H9 (cell line): Measurements from ENCODE around the gene PLCL1. TPM values are rescaled to one million over a fixed set of nuclear protein-coding genes. Genes with fewer than 3 reads are reported as not detected.

ENCODE experiments used
- DNase-seq: peaks from one replicate; pipeline ENCODE4 v3.0.0-alpha.2; 2017
- H2AFZ ChIP-seq: one replicate; pipeline ENCODE4 v1.6.1; 2013; ENCODE audit warnings: mild to moderate bottlenecking, low read length, control low read depth, moderate library complexity
- H2AK5ac ChIP-seq: 2 replicates; pipeline ENCODE4 v1.6.1; 2013; ENCODE audit warnings: low read length, control low read depth, mixed read lengths; ENCODE audit not compliant: insufficient read length
- H2BK120ac ChIP-seq: one replicate; pipeline ENCODE4 v1.6.1; 2013; ENCODE audit warnings: low read depth, mild to moderate bottlenecking, low read length, control low read depth, inconsistent platforms; ENCODE audit not compliant: poor library complexity, severe bottlenecking
- H2BK12ac ChIP-seq: 2 replicates; pipeline ENCODE4 v1.6.1; 2013; ENCODE audit warnings: low read length, control low read depth, mixed read lengths, low read depth; ENCODE audit not compliant: insufficient read length
- H2BK15ac ChIP-seq: 2 replicates; pipeline ENCODE4 v1.6.1; 2013; ENCODE audit warnings: low read depth, low read length, control low read depth
- H2BK20ac ChIP-seq: one replicate; pipeline ENCODE4 v1.6.1; 2013; ENCODE audit warnings: low read depth, mild to moderate bottlenecking, low read length, control low read depth, inconsistent platforms; ENCODE audit not compliant: poor library complexity, severe bottlenecking
- H2BK5ac ChIP-seq: 2 replicates; pipeline ENCODE4 v1.6.1; 2013; ENCODE audit warnings: low read length, control low read depth, mixed read lengths; ENCODE audit not compliant: insufficient read length
- H3K14ac ChIP-seq: 2 replicates; pipeline ENCODE4 v1.6.1; 2013; ENCODE audit warnings: low read length, control low read depth; ENCODE audit not compliant: insufficient read depth
- H3K18ac ChIP-seq: 2 replicates; pipeline ENCODE4 v1.6.1; 2013; ENCODE audit warnings: low read depth, mild to moderate bottlenecking, mixed read lengths, low read length, control low read depth; ENCODE audit not compliant: insufficient read length
- H3K23ac ChIP-seq: 2 replicates; pipeline ENCODE4 v1.6.1; 2013; ENCODE audit warnings: low read length, control low read depth, mixed read lengths, low read depth; ENCODE audit not compliant: insufficient read length
- H3K23me2 ChIP-seq: 2 replicates; pipeline ENCODE4 v1.6.1; 2013; ENCODE audit warnings: low read depth, mild to moderate bottlenecking, mixed read lengths, low read length, control low read depth; ENCODE audit not compliant: insufficient read length, poor library complexity, severe bottlenecking
- H3K27ac ChIP-seq: 2 replicates; pipeline ENCODE4 v1.5.1; 2013; ENCODE audit warnings: low read length, control low read depth, mixed read lengths, low read depth; ENCODE audit not compliant: insufficient read length
- H3K27me3 ChIP-seq: 2 replicates; pipeline ENCODE4 v1.6.1; 2013; ENCODE audit warnings: low read length, control low read depth, inconsistent platforms; ENCODE audit not compliant: insufficient read depth
- H3K4ac ChIP-seq: 2 replicates; pipeline ENCODE4 v1.6.1; 2013; ENCODE audit warnings: low read depth, mild to moderate bottlenecking, control low read depth, inconsistent platforms, low read length, moderate library complexity
- H3K4me1 ChIP-seq: 2 replicates; pipeline ENCODE4 v1.6.1; 2013; ENCODE audit warnings: low read length, control low read depth, inconsistent platforms; ENCODE audit not compliant: insufficient read depth
- H3K4me2 ChIP-seq: 2 replicates; pipeline ENCODE4 v1.6.1; 2013; ENCODE audit warnings: low read length, control low read depth, mixed read lengths; ENCODE audit not compliant: insufficient read length, insufficient read depth
- H3K56ac ChIP-seq: 2 replicates; pipeline ENCODE4 v1.6.1; 2013; ENCODE audit warnings: low read depth, mild to moderate bottlenecking, mixed read lengths, low read length, control low read depth; ENCODE audit not compliant: insufficient read length
- H3K79me1 ChIP-seq: 2 replicates; pipeline ENCODE4 v1.6.1; 2013; ENCODE audit warnings: low read depth, mild to moderate bottlenecking, moderate library complexity, low read length, control low read depth, inconsistent platforms; ENCODE audit not compliant: insufficient read depth, poor library complexity, severe bottlenecking
- H3K79me2 ChIP-seq: 2 replicates; pipeline ENCODE4 v1.6.1; 2013; ENCODE audit warnings: low read length, control low read depth, inconsistent platforms; ENCODE audit not compliant: insufficient read depth
- H3K9ac ChIP-seq: 2 replicates; pipeline ENCODE4 v1.6.1; 2013; ENCODE audit warnings: low read length, control low read depth, mixed read lengths; ENCODE audit not compliant: insufficient read length; ENCODE audit errors: extremely low read depth
- H3K9me3 ChIP-seq: one replicate; pipeline ENCODE4 v1.6.1; 2013; ENCODE audit warnings: low read depth, low read length, inconsistent platforms; ENCODE audit not compliant: control insufficient read depth
- H3T11ph ChIP-seq: one replicate; pipeline ENCODE4 v1.6.1; 2013; ENCODE audit warnings: mild to moderate bottlenecking, low read length, control low read depth, inconsistent platforms
- H4K20me1 ChIP-seq: one replicate; pipeline ENCODE4 v1.6.1; 2013; ENCODE audit not compliant: control insufficient read depth, insufficient read length, insufficient read depth
- H4K5ac ChIP-seq: 2 replicates; pipeline ENCODE4 v1.6.1; 2013; ENCODE audit warnings: low read depth, mild to moderate bottlenecking, mixed read lengths, low read length, control low read depth; ENCODE audit not compliant: insufficient read length
- H4K8ac ChIP-seq: replicated peaks from 2 replicates; pipeline ENCODE4 v1.6.1; 2013; ENCODE audit warnings: low read length, control low read depth, mixed read lengths, low read depth; ENCODE audit not compliant: insufficient read length
- H4K91ac ChIP-seq: 2 replicates; pipeline ENCODE4 v1.6.1; 2013; ENCODE audit warnings: low read depth, mild to moderate bottlenecking, moderate library complexity, mixed read lengths, low read length, control low read depth; ENCODE audit not compliant: insufficient read length
- H3K27ac Mint-ChIP-seq, 3 experiments: 2 replicates in 2 of 3; 3 replicates in 1 of 3; pipeline ENCODE4 v1.8.0; 2020 to 2021; ENCODE audit warnings: mixed read lengths in 3 of 3, mild to moderate bottlenecking in 1 of 3, moderate library complexity in 1 of 3
- H3K27me3 Mint-ChIP-seq: 2 replicates; pipeline ENCODE4 v1.8.0; 2021; ENCODE audit warnings: low read depth, mild to moderate bottlenecking, moderate library complexity, mixed read lengths
- H3K36me3 Mint-ChIP-seq, 3 experiments: 2 replicates in 2 of 3; 3 replicates in 1 of 3; pipeline ENCODE4 v1.8.0; 2020 to 2021; ENCODE audit warnings: low read depth in 3 of 3, mixed read lengths in 3 of 3; ENCODE audit not compliant: insufficient read depth in 1 of 3
- H3K4me1 Mint-ChIP-seq, 2 experiments: 2 replicates each; pipeline ENCODE4 v1.8.0; 2020; ENCODE audit warnings: mixed read lengths in 2 of 2
- H3K4me3 Mint-ChIP-seq, 2 experiments: 2 replicates in 1 of 2; 3 replicates in 1 of 2; pipeline ENCODE4 v1.8.0; 2020 to 2021; ENCODE audit warnings: mild to moderate bottlenecking in 2 of 2, mixed read lengths in 2 of 2, moderate library complexity in 1 of 2
- H3K9me3 Mint-ChIP-seq, 2 experiments: 2 replicates in 1 of 2; 3 replicates in 1 of 2; pipeline ENCODE4 v1.8.0; 2020; ENCODE audit warnings: mild to moderate bottlenecking in 2 of 2, mixed read lengths in 2 of 2, moderate library complexity in 1 of 2
- CTCF ChIP-seq: fragments of 200-600 bp; sonication (generic); conservative IDR thresholded peaks from 3 replicates; pipeline ENCODE4 v1.8.0; 2021; ENCODE audit warnings: antibody characterized with exemption, mild to moderate bottlenecking
- WGBS: extraction: QIAGEN DNeasy Blood & Tissue Kit; methylation state at CpG from one replicate; pipeline ENCODE4 v1.1.7; 2013; ENCODE audit warnings: missing lambda C conversion rate, low lambda C conversion rate, mixed read lengths; ENCODE audit not compliant: insufficient read length; ENCODE audit errors: extremely low coverage; 5-methylcytosine and 5-hydroxymethylcytosine counted together
- total RNA-seq: library from RNA; stranded (reverse); gene quantifications from 2 replicates; pipeline ENCODE4 v1.2.1, GENCODE V29; 2021

The PLCL1 gene
- total RNA-seq, 1 experiment from 2014 or later: 0.04 TPM

- no peak overlapping the region for H2BK5ac ChIP-seq
- H3K4me1 Mint-ChIP-seq: no peaks in the 10 kb centered on the region
- no peak overlapping the region for H4K8ac ChIP-seq
- no peaks in the 10 kb centered on the region for H3K9me3 Mint-ChIP-seq
- H2BK120ac ChIP-seq: no peak overlapping the region
- H3K27ac Mint-ChIP-seq: no peak overlapping the region
- H3K18ac ChIP-seq: no peak overlapping the region
- H2BK15ac ChIP-seq: no peak overlapping the region
- H3K27me3 Mint-ChIP-seq: peaks cover 1% of the 10 kb centered on the region; the same call in 1 of the 2 replicates
- no peak for DNase-seq
- no peak overlapping the region for H2AFZ ChIP-seq
- no peak overlapping the region for H3K4me3 Mint-ChIP-seq
- no peak overlapping the region for H4K5ac ChIP-seq
- H2BK20ac ChIP-seq: no peak overlapping the region
- H3K9me3 ChIP-seq: no peaks in the 10 kb centered on the region
- H3K4me1 ChIP-seq: no peaks in the 10 kb centered on the region
- no peaks in the 10 kb centered on the region for H3K79me2 ChIP-seq
- WGBS: no CpG with 5 or more reads among the region's 1 CpG
- H3K79me1 ChIP-seq: no peaks in the 10 kb centered on the region
- no peaks in the 10 kb centered on the region for H3K23me2 ChIP-seq
- no peak overlapping the region for H3K4me2 ChIP-seq
- H3T11ph ChIP-seq: no peak overlapping the region
- no peak overlapping the region for H3K9ac ChIP-seq
- H3K14ac ChIP-seq: no peak overlapping the region
- H3K27me3 ChIP-seq: no peaks in the 10 kb centered on the region
- H3K56ac ChIP-seq: no peak overlapping the region
- no peak overlapping the region for H3K4ac ChIP-seq
- no peaks in the 10 kb centered on the region for H3K36me3 Mint-ChIP-seq
- no peak for TF ChIP-seq CTCF
- no peak overlapping the region for H2BK12ac ChIP-seq
- H3K27ac ChIP-seq: no peak overlapping the region
- H4K20me1 ChIP-seq: no peaks in the 10 kb centered on the region
- H3K23ac ChIP-seq: no peak overlapping the region
- no peak overlapping the region for H4K91ac ChIP-seq
- no peak overlapping the region for H2AK5ac ChIP-seq
Measured at GRCh38 chr2:198000417-198000816, 196.0 kb downstream of the PLCL1 start.
